GM23338 (cell line): ENCODE data around the gene CLEC12A.

ENCODE experiments used
- CREB1 ChIP-seq: fragments of 250-450 bp; sonication (Bioruptor Pico); IDR thresholded peaks from 2 replicates; pipeline ENCODE4 v1.5.0; 2020; ENCODE audit warnings: low read depth, mild to moderate bottlenecking, moderate library complexity
- JUNB ChIP-seq: IDR thresholded peaks from one replicate; pipeline ENCODE4 v1.6.1; 2016; ENCODE audit warnings: antibody characterized with exemption; ENCODE audit not compliant: unreplicated experiment
- POLR2AphosphoS5 ChIP-seq: IDR thresholded peaks from 2 replicates; pipeline ENCODE4 v1.6.1; 2016; ENCODE audit warnings: antibody characterized with exemption, low read depth
- TF ChIP-seq, protein P1 (sequence below), 2 experiments: fragments of 200-600 bp in 1 of 2; sonication (generic) in 1 of 2; conservative IDR thresholded peaks; 2 replicates each; pipeline versions ENCODE4 v1.5.1 to v1.6.1; 2016 to 2017; ENCODE audit warnings: antibody characterized with exemption in 2 of 2, low read depth in 2 of 2, mild to moderate bottlenecking in 2 of 2, moderate library complexity in 1 of 2

DNA sequence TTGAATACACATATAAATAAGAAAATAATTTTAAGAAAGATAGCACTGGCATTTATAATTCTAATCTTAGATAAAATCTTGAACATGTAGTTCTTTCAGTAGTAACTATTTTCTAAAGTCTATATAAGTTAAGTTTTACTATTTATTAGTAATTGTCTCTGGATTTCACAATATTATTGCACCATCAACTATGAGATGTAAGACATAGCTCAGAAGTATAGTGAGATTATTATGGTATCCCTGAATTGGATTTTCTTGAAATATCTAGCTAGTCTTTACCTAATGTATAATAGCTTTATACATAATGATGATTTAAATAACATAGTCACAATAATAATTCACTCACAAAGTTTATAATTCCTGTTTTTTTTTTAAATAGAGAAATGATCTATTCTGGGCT lies 6.7 kb downstream of the CLEC12A start:
- TF ChIP-seq, protein P1, sequence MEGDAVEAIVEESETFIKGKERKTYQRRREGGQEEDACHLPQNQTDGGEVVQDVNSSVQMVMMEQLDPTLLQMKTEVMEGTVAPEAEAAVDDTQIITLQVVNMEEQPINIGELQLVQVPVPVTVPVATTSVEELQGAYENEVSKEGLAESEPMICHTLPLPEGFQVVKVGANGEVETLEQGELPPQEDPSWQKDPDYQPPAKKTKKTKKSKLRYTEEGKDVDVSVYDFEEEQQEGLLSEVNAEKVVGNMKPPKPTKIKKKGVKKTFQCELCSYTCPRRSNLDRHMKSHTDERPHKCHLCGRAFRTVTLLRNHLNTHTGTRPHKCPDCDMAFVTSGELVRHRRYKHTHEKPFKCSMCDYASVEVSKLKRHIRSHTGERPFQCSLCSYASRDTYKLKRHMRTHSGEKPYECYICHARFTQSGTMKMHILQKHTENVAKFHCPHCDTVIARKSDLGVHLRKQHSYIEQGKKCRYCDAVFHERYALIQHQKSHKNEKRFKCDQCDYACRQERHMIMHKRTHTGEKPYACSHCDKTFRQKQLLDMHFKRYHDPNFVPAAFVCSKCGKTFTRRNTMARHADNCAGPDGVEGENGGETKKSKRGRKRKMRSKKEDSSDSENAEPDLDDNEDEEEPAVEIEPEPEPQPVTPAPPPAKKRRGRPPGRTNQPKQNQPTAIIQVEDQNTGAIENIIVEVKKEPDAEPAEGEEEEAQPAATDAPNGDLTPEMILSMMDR (conservative IDR thresholded peaks at IDR 0.05; ENCODE audit: low read depth in 2 of 2) = no peak
- TF ChIP-seq JUNB = no peak
- no peak for TF ChIP-seq CREB1 (CRISPR knock-in tag)
- TF ChIP-seq POLR2AphosphoS5 = no peak
